GM20431 (cell line): ENCODE results near the gene KRT40.

Experiments
- in situ Hi-C: fragments of 300-500 bp; cut with MseI, MboI; formaldehyde crosslinking; loops from one replicate; pipeline ENCODE4 v1.15.0; 2020; ENCODE audit warnings: low sequenced_read_pairs; ENCODE audit not compliant: unreplicated experiment

The KRT40 gene

DNA sequence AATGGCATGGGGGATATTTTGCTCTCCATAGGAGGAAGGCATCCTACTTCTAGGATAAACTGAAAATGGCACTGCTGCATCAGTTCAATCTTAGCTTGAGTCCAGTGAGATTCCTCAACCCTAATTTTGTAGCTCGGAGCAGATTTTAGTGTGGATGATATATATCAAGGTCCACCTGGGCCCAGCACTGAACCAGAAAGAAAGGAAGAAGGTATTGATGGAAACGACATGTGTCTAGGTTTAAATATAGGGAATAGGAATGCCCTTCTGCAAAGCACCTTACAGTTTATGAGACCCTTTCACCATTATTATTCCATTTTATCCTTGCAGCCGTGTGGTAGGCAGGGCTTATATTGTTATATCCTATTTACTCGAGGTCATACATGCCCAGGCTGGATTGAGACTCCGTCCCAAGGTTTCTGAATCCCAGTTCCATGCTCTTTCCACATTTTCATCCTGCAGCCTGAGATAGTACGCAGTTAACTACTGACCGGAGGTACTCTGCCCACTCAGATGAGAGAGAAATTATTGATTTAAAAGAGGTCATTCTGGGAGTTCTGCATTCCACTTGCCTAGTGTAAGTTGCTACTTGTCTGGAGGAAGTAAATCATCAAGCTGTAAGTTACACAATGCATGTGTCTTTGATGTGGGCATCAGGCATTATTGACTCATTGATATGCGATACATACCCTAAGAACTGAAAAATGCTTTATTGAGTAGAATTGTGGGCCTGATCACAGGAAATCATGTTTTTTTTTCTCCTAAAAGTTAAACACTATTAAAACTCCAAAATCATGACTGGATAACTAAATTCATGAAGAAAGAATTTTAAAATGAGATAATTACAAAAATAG, 27.5 kb downstream of the KRT40 start:
- in situ Hi-C loops: no loop called here

DNA sequence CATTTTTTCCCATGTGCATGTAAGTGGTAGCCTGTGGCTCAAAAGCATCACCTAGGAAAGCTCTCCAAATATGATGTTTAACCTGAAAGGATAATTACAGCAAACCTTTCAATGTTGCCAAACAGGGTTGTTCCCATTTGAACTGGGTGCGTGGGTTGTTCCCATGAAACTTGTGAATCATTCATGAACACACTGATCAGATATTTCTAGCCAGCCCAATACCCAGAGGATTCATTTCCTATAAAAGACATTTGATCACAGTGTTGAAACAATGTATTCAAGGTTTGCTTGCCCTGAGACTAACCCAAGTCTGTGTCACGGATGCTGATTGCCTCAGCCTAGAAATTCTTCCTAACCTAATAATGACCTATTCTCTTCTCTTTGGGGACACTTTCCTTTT, 30.2 kb downstream of the KRT40 start:
- in situ Hi-C loops: no loop called here

DNA sequence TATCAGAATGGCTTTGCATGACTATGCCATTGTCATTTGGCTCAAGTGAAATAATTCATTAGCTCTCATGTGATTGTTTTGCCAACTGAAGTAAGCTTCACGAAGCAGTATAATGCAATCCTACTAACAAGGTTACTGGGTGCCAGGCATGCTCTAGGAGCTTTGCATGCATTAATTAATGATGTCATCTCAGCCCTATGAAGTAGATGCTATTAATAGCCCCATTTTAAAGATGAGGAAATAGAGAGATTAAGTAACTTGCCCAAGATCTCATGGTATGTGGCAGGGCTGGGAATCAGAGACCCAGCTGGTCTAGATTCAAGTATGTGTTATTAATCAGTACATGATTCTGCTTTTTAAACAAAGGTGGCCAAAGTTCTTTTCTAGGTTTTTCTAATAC, 31.5 kb downstream of the KRT40 start:
- in situ Hi-C loops: no loop called here

DNA sequence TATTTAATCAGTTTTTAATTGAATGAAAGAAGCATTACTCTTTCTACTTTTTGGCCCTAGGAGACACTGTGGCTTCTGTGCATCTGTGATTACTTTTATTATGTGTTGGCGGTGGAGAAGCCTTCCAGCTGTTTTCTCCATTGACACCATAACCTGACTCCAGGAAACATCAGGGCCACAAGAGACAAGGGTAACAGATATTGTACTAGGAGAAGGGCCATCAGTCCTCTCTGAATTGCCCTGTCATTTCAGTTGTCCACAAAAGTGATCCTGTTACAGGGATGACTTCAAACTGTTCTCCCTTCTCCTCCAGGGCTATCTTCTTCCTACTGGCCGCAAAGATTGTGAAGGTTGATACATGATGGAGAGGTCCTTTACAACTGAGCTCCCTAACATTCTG, 32.0 kb downstream of the KRT40 start:
- in situ Hi-C loops: no loop called here

DNA sequence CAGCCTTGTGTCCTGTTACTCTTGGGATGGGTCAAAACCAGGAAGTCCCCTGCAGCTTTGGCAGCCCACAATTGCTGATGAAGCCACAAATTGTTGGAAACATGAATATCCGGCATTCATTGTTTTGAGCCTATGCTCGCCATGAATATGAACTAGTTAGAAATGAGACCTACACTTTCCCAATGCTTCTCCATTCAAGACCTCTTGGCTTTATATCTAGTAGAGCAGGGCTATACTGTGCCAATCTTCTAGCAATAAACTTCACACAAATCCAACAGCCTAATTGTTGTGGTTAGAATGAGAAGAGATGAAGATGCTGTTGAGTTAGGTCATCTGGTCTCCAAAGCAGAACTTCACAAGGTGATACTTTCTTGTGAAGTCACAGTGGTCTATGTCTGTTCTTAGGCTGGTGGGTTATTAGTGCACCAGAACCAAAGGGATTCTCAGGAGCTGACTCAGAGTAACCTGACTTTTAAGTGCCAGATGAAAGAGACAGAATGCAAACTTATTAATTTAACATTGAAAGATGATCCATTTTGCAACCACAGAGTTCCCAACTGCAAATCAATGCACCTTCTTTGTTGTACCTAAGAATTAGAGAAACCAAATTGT, 33.0 kb downstream of the KRT40 start:
- in situ Hi-C loops: no loop called here

DNA sequence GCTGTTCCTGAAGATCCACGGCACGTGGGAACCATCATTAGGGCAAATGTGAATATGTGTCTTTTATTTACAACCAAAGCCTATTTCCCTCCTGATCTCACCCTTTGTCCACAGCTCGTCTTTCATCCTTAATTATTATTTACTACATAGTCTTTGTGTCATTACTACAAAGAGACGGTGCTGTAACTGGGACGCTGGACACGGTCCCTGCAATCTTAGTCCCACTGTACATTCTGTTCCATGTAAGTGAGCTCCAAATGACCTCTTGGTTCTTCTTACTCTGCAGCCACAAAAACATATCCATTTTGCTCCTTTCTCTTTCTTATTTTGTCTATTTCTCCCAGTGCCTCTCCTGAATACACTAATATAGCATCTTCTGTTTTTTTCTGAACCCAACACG, 34.0 kb downstream of the KRT40 start:
- in situ Hi-C loops: no loop called here

DNA sequence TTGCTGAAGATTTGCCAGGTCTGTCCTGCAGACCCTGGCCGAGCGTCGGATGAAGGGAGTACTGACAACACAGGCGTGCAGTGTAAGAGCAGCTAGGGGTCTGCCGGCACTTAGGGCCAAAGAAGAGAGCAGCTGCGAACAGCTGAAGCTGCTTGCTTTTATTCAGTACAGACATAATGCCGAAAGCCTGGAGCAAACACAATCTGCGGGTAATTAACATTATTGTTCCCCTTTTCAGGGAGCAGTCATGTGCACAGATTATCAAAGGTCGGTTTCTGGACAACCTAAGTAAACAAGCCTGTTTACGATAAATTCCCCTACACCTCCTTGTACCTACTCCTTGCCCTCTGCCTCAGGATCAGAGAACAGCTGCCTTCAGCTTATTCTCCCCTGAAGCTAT, 34.7 kb downstream of the KRT40 start:
- in situ Hi-C loops: no loop called here

DNA sequence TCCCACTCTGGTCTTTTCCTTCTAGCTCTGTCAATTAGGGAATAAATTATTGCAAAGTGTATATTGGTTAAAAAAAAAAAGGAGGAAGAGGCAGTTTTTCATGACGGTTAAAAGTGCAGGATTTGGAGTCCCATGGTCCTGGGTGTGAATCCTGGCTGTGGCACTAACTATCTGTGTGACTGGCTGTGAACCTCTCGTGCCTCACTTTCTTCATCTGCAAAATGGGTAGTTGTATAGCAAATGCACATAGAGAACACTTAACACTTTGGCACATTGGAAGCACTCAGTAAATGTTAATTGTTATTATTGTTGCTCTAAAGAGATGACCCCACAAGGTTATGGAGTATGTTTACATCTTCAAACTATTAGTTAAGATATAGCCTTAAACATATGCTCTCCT, 36.2 kb downstream of the KRT40 start:
- in situ Hi-C loops: no loop called here

DNA sequence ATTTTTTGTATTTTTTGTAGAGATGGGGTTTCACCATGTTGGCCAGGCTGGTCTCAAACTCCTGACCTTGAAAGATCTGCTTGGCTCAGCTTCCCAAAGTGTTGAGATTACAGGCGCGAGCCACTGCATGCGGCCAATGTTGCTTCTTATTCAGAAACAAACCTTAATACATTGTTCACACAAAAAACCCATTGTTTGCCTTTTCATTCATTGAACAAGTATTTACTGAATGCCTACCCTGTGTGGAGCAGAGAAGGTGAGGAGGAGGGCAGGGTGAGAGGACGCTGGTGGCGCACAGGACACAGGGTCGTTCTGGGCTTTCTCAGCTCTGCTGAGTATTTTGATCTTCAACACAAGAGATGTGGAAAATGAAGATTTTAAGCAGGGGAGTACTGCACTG, 38.7 kb downstream of the KRT40 start:
- in situ Hi-C loops: no loop called here

DNA sequence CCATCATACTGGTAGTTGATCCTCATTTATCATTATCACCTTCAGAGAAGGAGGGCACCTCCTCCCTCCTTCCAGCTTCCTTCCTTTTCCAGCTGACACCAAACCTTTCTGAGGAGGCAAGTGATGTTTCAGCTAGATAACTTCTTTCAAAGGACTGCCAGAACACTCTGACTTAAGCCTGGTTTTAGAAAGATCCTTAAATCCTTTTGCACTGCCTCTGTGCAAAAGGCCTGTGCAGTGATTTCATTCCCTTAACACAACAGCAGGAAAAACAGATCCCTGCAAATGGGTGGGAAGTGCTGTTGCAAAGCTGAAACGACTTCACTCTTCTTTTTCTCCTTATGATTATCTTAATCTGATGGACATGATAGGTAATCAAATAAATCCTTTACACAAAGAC, 39.6 kb downstream of the KRT40 start:
- in situ Hi-C loops: no loop called here

DNA sequence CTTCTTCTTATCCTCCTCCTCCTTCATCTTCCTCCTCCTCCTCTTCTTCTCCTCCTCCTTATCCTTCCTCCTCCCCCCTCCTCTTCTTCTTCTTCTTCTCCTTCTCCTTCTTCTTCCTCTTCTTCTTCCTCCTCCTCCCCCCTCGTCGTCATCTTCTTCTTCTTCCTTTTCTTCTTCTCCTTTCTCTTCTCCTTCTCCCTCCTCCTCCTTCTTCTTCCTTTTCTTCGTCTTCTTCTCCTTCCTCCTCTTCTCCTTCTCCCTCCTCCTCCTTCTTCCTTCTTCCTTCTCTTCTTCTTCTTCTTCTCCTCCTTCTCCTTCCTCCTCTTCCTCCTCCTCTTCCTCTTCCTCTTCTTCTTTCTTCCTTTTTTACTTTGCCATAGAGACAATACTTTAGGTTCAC, 41.6 kb downstream of the KRT40 start:
- in situ Hi-C loops: no loop called here

DNA sequence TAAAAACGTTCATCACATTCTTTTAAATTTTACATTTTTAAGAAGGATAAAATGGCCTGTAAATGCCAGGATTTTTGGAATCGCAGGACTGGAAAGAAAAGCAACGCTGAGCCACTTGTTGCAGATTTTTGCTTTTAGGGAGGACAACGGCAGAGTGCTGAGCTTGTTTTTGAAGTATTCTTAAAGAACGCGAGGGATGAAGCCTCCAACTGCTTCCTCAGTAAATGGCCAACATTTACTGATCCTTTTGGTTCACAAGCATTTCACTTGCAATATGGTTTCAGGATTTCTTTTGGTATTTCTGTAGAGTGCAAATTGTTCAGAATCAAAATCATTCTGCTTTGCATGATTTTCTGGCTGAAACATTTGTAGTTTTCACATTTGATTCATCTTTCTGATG, 43.9 kb downstream of the KRT40 start:
- in situ Hi-C loops: no loop called here

DNA sequence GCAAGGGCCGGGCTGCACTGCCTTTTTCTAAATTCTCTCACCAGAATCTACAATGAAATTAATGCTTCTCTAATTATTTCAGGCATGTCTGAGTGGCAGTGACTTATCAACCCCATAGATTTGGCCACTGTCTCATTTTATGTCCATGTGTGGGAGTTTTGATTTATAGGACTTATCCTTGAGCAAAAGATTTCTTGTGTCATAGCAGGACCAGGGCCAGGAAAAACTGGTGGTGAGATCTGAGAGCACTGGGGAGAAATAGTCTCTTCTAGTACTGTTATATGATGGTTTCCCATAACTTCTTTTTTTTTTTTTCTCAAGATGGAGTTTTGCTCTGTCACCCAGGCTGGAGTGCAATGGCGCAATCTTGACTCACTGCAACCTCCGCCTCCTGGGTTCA, 45.1 kb downstream of the KRT40 start:
- in situ Hi-C loops: no loop called here

DNA sequence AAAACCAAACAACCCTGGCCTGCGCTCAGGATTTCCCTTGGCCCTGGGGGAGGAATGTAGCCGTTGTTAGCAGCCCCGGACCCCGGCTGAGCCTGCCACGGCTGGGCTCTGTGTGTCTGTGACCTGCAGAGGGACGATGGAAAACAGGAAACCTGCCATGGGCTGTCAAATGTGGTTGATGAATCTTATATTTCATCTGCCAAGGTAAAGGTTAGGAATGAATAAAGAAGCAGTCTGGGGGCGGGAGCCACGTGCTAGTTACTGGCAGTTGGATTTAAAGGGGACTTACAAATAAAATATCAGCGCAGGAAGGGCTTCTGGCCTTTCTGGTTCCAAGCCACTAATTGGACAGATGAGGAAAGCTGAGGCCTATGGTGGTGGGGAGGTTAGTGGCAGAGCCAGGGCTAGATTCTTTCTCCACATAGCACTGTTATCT, 46.7 kb downstream of the KRT40 start, which contains the start of gene KRT23:
Gene KRT23, minus strand, starts transcription at position 263 of the 436 bp plus-strand sequence. CDS start 1,043 bp downstream, outside the sequence.
- in situ Hi-C loops: no loop called here

DNA sequence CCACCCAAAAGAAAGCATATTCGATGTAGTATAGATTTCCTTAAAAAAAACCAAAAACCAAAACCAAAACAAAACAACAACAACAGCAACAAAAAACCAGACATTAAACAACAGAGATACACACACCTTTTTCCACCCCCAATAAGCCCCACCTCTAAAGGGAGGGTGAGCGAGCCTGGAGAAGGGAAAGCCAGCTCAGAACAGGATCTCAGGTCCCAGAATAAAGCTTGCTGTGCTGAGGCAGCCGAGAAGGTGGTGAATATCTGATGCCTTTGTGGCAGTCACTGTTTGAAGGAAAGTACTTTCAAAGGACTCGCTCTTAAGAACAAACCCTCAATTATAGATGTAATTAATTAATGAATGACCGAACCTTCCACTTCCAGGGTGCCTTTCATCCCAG, 47.1 kb downstream of the KRT40 start:
- in situ Hi-C loops: no loop called here

DNA sequence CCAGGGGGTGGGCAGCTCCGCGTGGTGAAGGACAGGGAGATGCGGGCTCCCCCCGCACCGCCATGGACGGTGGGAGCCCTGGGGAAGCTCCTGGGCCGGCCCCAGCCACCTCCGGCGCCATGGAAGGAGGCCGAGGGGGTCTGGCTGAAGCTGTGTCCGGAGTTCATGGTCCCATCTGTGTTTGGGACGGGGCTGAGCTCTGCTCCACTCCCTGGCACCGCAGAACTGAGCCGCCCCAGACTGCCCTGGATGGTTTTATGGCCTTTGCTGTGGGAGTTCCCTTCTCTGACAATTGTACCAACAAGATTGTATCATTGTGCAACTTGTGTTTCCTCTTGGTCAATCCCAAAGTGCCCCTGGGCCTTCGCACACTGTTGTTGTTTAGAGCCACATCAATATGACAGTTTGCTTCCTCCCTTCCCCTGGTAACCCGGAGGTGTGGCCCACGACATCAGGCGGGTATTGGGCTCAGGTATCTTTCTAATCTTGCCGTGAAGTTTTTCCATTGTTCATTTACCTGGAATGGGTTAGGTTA, 47.6 kb downstream of the KRT40 start:
- in situ Hi-C loops: no loop called here

DNA sequence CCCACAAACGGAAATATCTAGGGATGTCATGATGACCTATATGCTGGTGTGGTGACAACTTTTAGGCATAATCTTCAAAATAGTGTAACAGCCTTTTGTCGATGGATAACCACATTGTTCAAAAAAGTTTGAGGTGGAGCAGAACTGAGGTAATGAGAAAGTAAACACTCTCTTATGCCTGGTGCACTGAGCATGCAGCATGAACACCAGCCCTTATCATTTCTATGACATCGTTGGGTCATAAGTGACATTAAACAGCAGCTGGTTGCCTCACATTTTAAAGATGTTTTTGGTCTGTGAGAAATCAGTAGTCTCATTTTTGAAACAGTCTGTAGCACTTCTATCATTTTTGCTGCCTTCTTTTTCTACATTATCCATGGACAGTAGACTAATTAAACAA, 48.5 kb downstream of the KRT40 start:
- in situ Hi-C loops: no loop called here

DNA sequence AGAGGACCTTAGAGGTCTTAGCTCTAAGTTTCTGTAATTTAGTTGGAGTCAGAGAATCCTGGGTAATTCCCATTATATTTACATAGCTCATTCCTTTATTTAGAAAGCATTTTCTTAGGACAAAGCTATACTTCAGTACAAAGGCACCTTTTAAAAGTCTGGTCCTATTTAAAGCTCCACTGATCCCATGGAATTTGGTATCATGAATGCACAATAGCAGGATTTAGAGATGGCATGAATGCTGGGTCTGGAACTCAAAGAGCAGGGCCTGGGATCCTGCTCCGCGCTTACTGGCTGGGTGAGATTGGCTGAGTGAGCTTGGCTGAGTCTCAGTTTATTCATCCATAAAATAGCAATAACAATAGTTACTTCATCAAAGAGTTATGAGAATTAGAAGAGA, 51.5 kb downstream of the KRT40 start:
- in situ Hi-C loops: no loop called here

DNA sequence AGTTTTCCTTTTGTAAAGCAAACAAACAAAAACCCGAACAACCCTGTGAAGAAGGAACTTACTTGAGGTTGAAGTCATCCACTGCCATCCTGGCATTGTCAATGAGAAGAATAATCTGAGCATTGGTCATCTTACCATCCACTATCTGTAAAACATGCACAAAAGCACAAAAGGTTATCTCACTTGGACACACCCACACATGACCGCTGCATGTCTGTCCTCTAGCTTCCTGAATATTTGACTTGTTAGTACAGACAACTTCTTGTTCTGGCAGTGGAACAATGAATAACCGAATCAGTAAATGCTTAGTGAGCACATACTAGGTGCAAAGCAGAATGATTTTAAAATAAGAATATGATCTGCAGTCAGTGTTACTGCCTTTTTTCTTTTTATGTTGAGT, 52.8 kb downstream of the KRT40 start:
- in situ Hi-C loops: no loop called here
